A673 (cell line): ENCODE measurements around the gene WNK1.

Source experiments
- EZH2 ChIP-seq: fragments of 200-600 bp; sonication (generic); IDR thresholded peaks from 2 replicates; pipeline ENCODE4 v1.6.1; 2017; ENCODE audit warnings: borderline replicate concordance, low read depth, mild to moderate bottlenecking, mixed read lengths, antibody characterized with exemption, low read length; ENCODE audit not compliant: poor library complexity, severe bottlenecking
- TF ChIP-seq, protein P1 (sequence below): fragments of 300-800, 200-600 bp; sonication (generic); conservative IDR thresholded peaks from 2 replicates; pipeline ENCODE4 v1.5.1; 2017; ENCODE audit warnings: low read depth, mild to moderate bottlenecking, antibody characterized with exemption, low read length, moderate library complexity, mixed read lengths

DNA sequence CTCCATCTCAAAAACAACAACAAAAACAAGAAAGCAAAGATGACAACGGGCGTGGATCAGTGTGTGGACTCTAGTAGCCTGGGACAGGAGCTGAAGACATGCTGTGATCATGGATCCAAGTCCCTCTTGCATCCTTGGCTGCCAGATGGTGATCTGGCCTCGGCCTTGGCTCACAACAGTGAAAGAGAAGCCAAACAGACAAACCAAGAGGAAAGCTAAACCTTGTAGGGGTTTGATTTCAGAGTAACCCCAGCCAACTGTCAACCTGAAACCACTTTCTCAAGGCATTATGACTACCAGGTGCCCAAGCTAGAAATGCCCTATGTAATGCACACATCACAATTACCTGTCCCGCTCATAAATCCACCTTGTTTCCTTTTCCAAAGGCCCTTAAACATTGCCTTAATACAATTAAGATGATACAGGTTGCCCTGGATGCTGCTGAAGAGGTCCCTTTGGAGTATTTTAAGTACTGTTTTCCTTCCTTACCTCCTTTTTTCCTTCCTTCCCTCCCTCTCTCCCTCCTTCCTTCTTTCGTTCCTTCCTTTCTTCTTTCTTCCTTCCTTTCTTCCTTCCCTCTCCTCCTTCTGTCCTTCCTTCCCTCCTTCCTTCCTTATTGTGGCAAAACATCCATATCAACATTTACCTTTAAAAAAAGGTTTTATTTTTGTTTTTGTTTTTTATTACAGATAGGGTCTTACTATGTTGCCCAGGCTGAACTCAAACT lies 47.7 kb upstream of the WNK1 start:
- no peak for TF ChIP-seq EZH2
- TF ChIP-seq, protein P1, sequence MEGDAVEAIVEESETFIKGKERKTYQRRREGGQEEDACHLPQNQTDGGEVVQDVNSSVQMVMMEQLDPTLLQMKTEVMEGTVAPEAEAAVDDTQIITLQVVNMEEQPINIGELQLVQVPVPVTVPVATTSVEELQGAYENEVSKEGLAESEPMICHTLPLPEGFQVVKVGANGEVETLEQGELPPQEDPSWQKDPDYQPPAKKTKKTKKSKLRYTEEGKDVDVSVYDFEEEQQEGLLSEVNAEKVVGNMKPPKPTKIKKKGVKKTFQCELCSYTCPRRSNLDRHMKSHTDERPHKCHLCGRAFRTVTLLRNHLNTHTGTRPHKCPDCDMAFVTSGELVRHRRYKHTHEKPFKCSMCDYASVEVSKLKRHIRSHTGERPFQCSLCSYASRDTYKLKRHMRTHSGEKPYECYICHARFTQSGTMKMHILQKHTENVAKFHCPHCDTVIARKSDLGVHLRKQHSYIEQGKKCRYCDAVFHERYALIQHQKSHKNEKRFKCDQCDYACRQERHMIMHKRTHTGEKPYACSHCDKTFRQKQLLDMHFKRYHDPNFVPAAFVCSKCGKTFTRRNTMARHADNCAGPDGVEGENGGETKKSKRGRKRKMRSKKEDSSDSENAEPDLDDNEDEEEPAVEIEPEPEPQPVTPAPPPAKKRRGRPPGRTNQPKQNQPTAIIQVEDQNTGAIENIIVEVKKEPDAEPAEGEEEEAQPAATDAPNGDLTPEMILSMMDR = no peak
